ENCODE measurements around the gene CALN1.

- TF ChIP-seq CTCF (IDR thresholded peaks at IDR 0.05) (no peak), POLR2A (IDR thresholded peaks at IDR 0.05) (no peak)
Observed at GRCh38 chr7:72292794-72293193, 119.3 kb downstream of the CALN1 start.

All from ovary (tissue), 3 donors.